GM19025 (cell line): ENCODE results near the gene MEAK7.
"Not testable (repeated sequence)": the region's sequence is repeated elsewhere in the genome, so short reads cannot be mapped to it uniquely, and the experiment has no call there.

Source experiments
- ATAC-seq: cut with Tn5 transposase; IDR thresholded peaks from one replicate; pipeline ENCODE4 v1.9.1; 2021; ENCODE audit warnings: mild to moderate bottlenecking, low read depth, moderate library complexity; ENCODE audit not compliant: unreplicated experiment

Gene MEAK7

DNA sequence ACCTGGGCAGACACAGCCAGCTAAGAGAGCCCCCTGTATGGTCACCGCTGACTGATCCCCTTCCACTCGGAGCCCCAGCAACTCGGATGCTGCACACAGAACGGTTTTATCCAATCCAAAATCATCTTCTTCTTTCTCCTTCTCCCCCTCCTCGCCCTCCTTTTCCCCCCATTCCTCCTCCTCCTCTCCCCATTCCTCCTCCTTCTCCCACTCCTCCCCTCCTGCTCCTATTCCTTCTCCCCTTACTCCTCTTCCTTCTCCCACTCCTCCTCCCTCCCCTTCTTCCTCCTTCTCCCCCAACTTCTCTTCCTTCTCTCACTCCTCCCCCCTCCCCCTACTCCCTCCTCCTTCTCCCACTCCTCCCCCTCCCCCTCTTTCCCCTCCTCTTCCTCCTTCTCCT, 30.4 kb upstream of the MEAK7 start:
- no peak for ATAC-seq

DNA sequence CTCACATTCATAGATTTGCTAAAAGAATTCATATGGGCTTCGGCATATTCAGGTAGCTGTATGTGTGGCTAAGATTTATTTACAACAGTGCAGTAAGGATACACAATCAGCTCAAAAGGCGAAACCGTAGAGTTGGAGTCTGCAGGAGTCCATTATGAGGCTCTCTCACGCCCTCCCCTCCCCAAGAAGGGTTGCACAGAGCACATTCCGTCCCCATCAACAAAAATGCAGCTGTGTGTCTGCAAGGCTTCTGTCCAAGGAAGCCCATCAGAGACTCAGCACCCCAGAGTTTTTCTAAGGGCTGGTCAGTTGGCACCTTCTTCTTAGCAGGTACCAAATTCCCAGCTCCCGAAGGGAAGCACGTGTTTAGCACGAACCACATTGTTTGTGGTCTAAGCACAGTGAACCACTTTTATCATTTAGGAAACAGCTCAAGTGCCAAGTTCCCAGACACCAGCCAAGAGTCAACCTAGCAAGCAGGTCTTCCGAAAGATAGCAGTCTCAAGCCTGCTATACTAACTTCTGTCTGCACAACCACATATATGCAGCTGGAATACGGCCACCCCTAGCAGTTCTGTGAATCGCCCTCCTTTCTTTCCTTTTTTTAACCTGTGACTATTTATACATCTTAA, 28.5 kb upstream of the MEAK7 start:
- ATAC-seq = no peak

DNA sequence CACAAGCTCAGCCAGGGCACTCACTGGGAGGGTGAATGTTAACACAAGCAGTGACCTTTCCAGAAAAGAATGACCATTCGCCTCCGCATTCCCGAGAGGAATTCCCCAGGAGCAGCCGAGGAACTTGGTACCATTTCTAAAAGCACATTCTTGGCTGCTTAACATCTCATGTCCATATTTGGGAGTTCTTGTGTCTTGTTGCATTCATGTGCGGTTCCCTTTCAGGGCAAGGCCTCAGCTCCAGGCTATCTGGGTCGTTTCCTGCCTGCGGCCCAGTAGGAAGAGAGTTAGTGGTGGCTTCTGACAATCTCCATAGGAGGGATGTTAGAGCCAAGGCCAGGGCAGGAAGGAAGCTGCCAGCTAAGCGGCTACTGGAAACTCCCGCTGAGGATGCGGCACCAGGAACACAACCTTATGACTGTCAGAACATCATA, 27.8 kb upstream of the MEAK7 start:
- no peak for ATAC-seq

DNA sequence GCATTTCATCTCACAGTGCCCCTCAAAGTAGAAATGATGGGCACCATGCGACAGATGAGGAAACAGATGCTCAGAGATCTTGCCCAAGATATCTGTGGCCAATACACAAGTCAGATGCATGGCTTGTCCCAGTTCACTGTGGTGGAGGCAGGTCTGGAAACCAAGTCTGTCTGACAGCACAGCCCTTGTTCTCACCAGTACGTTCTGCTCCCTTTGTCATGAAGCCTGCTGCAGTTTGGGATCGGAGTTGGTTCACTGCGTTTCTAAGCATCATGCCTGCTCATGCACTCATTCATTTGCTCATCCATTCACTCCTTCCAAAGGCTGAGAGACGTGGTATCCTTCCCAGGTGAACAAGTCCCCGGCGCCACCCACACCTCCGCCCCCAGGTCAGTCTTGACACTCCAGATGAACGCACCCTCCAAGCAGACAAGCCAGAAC, 27.2 kb upstream of the MEAK7 start:
- no peak for ATAC-seq

DNA sequence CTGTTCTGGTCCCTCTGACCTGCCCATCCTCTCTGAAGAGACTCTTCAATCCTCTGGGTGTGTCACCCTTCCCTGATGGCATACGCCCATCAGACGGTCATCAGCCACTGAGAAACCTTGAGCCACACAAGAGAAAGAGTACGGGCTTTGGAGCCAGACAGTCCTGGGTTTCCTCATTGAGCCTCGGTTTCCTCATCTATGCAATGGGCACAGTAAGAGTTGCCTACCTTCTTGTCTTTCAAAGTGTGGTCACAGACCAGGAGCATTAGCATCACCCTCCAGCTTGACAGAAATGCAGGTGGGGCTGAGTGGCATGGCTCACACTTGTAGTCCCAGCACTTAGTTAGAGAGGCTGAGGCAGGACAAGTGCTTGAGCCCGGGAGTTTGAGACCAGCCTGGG, 26.1 kb upstream of the MEAK7 start:
- ATAC-seq = no peak

DNA sequence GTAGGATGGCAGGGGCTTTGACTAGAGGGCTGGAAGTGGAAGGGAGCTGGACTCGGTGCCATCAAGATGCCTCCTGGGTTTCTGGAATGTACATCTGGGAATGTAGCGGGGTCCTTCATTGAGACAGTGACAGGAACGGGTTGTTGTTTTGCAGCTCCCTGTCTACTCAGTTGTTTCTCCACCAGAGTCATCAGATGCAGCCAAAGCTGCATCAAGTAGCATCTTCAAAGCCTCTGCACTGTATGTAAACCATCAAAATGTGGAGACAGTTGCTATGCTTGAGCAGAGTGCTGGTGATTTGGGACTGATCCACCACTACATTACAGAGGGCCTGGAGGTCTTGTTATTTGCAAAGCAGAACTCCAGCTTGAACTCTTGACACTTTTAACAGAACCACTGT, 25.1 kb upstream of the MEAK7 start:
- no peak for ATAC-seq

DNA sequence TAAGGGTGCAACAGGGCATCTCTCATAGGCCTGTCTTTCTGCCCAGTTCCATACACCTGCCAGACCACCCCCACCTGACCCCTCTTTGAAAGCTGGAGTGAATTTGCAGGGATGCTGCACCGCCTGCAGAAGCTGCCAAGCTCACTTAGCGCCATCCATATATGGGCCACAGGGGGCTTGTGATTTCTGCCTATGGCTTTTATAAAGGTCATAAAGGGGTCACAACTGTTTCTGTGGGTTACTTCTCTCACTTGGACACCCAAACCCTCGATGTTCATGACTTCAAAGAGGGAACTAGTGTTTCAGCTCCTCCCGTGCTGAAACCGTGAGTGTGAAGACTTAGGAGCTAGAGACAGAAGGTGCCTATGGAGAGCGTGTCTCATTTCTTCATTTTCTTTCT, 23.9 kb upstream of the MEAK7 start:
- no peak for ATAC-seq

DNA sequence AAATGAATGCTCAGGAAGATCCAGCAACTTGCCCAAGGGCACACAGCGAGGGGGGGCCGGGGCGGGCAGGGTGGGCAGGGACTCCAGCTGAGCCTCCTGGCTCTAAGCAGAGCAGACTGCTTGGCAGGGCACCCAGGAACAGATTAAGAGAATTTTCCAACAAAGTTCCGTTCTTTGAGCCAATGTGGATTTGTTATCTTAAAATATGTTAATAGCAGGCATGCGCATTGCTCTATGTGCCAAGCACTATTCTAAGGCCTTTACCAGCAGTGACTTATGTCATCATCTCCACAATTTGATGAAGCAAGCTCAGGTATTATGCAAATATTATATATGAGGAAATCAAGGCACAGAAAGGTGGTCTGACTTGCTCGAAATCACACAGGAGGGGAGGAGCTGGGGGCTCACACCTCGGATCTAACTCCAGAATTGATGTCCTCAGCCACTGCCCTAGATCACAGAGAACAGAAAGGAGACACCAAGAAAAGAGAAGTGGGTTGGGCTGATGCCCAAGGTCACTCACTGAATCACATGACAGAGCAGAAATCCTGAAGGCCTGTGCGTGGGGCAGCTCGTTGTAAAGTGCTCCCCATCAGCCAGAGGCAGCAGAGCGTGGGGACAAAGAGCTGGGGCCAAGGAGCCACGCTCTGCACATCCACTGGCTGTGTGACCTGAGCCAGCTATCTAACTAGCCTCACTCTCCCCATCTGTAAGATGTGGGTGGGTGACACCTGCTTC, 23.2 kb upstream of the MEAK7 start:
- no peak for ATAC-seq

DNA sequence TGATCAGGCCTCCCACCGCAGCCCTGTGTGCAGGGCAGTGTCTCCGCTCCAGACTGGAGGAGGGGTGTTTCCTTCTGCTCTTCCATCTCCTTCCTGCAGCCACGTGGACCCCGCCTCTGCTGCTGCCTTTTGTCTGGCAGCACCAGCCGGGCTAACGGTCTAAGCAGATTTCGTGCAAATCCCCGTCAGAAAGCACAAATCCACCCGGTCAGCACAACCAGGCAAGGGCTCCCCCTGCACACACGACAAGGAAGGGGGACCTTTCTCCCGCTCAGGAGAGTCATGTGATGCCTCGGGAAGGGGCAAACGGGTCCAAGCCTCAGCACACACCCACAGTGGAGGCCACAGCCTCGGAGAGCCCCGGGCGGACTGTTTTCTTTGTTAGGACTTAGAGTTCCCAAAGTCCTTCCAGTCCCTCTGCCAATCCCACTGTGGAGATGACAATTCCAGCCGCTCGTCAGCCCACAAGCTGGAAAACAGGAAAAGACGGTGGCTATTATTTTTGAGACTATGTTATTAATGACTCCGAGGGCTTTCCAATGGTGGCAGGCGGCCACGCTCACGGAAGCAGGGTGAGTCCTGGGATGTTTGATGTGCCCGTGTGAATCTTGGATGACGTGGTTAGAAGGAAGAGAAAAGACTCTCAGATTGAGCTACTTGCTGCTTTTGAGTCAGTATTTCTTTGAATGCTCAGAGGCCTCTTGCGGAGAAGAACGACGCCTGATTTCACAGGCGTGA, 22.5 kb upstream of the MEAK7 start:
- ATAC-seq = no peak

DNA sequence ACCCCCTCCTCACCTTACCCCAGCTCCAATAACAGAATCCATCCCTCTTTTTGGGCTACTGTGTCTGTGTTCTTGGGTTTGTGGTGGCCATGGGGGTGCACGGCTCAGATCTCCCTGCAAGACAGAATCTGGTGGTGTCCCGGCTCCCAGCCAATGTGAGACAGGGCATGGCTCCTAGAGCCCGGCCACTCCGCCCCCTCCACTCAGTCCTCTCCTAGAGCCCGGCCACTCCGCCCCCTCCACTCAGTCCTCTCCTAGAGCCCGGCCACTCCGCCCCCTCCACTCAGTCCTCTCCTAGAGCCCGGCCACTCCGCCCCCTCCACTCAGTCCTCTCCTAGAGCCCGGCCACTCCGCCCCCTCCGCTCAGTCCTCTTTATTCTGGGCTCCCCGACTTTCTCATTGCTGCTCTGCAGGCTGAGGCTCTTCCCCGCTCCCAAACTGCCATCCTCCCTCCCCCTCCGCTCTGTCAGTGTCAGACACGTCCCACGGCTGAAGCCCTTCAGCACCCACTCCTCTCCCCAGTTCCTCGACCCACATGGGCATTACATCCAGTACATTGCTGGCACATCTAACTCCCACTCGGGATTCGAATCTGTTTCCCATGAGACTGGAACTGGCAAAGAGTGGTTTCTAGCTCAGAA, 20.6 kb upstream of the MEAK7 start:
- not testable (repeated sequence) for ATAC-seq

DNA sequence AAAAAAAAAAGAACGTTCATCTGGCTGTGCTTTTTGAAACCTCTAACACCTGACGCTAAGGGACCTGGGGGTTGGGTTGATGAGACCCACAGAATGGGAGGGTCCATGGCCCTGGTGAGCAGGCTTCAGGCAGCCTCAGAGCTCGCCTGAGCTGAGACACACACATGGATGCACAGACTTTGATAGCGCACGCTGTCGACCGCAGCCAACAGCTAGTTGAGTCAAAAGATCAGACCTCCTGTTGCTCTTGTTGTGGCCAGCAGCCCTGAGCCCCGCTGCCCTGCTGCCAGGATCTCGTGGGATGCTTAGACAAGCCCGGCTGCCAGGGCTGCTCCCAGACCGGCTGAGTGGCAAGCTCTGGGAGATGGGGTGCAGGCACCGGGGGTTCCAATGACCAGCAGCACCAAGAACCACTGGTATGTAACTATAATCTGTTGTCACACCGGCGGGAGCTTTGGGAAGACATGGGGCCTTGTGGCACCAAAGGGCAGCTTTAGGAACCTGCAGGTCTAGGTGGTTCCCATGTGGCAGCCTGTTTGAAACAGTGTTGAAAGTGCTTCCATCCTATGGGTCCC, 20.0 kb upstream of the MEAK7 start:
- no peak for ATAC-seq

DNA sequence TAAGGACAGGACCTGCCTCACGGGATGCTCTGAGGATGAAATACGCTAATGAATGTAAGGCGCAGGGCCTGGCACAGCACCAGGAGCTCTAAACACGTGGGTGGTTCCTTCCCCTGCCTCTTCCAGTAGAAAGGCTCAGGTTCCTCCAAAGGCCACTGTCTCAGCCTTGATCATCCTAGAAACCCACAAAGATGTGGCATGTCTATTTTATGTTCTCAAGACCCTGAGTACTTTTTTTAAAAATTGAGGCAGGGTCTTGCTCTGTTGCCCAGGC, 17.0 kb upstream of the MEAK7 start:
- no peak for ATAC-seq

DNA sequence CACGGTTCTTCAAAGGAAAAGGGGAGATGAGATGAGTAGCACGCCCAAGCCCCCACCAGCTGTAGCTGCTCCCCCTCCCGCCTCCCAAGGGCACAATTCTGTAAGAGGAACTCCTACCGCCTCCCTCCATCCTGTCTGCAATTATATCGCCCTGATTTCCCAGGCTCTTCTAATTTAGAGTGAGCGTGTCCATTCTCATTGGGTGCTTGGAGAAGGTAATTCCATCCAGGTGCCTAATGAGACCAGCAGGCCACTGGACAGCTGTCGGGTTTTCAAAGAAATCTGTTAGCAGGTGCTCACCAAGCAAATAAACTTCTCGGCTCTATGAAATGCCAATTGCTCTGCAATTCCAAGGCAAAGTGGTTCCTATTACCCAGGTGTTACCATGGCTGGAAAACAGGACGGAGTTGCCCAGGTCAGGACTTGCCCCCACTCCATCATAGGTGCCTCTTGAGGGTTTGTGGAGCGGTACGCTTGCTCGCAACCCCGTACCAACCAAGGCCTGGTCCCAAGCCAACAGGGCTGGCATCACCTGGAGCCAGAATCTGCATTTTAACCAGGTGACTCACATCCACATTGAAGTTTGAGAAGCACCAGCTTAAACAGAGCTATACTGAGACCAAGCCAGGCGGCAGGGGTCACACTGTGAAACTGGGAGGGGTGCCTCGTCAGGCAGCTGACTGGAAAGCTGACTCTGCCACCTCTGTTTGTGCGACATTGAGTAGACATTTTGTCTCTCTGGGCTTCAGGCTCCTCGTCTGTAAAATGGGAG, 16.5 kb upstream of the MEAK7 start:
- no peak for ATAC-seq

DNA sequence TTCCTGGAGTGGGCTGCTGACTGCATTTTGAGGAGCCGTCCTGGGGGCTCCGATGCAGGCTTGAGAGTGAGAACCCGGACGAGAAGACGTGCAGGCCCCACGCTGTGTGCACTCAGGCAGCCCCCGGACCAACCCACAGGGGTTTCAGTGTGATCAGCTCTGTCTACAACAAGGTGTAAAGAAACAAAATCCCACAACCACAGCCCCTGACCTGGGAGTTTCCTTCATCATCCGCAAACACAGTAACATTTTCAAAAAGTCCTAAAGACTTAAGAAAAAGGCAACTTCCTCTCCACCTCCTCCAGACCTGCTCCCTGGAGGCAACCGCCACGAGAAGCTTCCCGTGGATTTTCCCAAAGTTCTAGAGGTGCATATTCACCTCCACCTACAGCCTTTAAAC, 15.4 kb upstream of the MEAK7 start:
- ATAC-seq = no peak

DNA sequence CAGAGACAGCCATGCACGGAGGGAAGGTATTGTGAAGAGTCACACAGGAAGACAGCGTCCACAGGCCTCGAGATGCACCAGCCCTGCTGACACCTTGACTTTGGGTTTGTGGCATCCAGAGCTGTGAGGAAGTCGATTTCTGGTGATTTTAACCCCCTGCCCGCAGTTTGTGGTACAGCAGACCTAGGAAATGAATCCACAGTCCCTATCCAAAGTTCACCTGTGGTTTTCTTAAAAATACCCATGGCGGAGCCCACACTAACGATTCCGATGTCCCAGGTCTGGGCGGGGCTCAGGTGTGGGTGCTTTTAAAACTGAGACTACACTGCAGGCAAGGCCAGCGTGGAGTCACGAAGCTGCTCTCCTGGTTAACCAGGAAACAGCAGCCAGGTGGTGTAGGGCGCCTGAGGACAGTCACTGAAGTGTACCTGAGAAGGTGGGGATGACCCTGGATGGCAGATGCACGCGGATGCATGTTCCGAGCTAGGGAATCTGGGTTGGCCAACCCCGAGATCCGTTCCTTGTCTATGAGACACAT, 14.4 kb upstream of the MEAK7 start:
- no peak for ATAC-seq

DNA sequence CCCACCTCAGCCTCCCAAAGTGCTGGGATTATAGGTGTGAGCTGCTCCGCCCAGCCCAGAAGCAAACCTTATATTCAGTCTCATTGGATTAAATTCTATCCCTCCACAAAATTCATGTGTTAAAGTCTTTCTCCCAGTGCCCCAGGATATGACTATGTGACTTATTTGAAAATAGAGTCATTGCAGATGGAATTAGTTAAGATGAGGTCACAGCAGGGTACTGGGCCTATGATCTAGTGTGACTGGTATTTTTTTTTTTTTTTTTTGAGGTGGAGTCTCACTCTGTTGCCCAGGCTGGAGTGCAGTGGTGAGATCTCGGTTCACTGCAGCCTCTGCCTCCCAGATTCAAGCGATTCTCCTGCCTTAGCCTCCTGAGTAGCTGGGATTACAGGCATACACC, 13.8 kb upstream of the MEAK7 start:
- not testable (repeated sequence) for ATAC-seq

DNA sequence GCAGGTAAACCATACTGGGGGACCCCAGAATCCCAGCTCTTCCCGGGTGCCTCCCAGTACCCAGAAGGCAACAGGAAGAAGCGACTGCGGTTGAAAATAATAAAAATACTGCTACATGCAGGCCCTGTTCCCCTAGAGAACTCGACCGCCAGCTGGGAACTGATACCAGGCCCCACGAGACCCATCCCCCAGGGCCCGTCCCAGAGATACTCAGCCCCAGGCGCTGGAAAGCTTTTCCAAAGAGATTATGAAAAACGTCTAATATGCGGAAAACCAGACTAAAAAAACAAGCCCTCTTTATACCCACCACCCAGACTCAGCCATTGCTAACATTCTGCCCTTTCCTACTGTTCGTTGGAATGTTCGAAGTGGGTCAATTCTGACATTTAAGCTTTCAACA, 12.9 kb upstream of the MEAK7 start:
- no peak for ATAC-seq

DNA sequence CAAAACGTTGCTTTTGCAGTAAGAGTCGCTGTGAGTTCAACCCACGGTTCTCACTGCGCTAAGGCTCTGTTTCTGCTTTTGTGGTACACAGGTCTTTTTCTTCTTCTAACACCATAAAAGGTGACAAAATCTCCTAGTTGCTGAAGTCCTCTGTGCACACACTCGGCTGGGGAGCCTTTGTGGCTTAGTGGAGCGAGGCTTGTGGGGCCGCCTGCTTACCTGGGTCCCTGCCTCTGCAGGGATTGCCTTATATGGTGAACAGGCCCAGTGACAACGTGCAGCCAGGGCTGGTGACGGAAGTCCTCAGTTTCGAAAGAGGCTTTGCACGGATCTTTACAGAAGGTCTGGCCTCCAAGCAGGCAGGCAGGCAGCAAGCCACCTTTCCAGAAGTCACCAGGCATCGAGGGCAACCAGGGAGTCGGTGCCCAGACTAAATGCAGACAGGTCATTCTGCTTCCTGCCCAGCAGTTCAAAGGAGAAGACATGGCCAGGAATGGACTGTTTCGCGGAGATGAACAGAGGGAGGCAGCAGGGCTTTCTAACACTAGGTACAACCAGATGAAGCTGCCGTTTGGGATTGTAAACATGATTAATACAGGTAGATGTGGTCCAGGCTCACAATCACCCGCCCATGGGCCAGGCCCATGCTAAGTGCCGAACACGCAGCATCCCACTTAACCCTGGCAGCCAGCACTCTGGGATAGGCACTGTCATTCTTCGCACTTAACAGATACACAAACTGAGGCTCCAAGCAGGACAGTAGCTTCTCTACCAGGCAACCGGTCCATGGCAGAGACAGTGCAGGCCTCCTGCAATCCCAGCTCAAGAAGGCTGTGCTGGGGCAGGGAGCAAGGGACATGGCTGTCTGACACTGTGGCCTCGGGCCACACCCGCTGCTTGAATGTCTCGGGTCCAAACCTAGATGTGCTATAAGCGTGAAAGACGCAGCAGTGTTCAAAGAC, 10.7 kb upstream of the MEAK7 start:
- peak; percentile 78 for ATAC-seq

DNA sequence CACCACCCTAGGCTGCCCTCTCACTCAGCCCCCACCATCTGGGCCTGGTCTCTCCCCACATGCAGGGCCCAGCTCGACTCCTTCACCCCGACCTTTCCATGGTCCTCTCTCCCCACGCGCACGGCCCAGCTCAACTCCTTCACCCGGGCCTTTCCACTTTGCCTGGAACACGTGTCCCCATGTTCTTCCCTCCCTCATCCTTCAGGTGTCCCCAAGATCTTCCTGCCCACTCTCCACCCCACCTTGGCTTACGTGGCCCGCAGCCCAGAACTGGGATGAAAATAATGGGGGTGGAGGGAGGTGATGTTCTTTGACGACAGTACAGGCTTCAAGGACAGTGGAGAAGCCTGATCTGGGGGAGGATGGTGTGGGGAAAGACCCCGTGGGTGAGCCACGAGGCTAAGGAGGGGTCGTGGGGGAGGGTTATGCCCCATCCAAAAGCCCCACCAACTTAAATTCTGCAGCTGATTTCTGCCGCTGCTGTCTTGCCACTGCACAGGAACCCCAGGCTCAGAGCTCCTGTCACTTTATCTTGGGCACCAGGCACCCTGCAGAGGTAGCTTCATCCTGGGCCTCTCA, 9.9 kb upstream of the MEAK7 start:
- no peak for ATAC-seq
